Tongue (tissue), 2 donors: Measurements from ENCODE around the gene C15orf40. TPM values are rescaled to one million over a fixed set of nuclear protein-coding genes. Genes with fewer than 3 reads are reported as not detected.
"Not testable (repeated sequence)": the region's sequence is repeated elsewhere in the genome, so short reads cannot be mapped to it uniquely, and the experiment has no call there.

ENCODE experiments used
- DNase-seq: peaks from one replicate; pipeline ENCODE4 v3.0.0-alpha.2; 2015
- total RNA-seq: library from RNA; depleted of rRNA; stranded (reverse); fragments of >200 nt; gene quantifications from one replicate; pipeline ENCODE4 v1.2.3, GENCODE V29; 2014

The C15orf40 gene
- total RNA-seq, 1 donor from 2014 or later = 16.3 TPM

- peak; percentile 20 for DNase-seq
Measured at GRCh38 chr15:82951472-82952157, 59.8 kb downstream of the C15orf40 start.

GRCh38 chr15:82950746-82951370 lies 60.6 kb downstream of the C15orf40 start:
- DNase-seq = no peak

GRCh38 chr15:82950295-82950694 lies 61.1 kb downstream of the C15orf40 start:
- no peak for DNase-seq

- no peak for DNase-seq
Measured at GRCh38 chr15:82946155-82946701, 65.2 kb downstream of the C15orf40 start.

- no peak for DNase-seq
Measured at GRCh38 chr15:82945326-82945725, 66.1 kb downstream of the C15orf40 start.

- DNase-seq = no peak
Measured at GRCh38 chr15:82944821-82945220, 66.6 kb downstream of the C15orf40 start.

GRCh38 chr15:82944056-82944455 lies 67.4 kb downstream of the C15orf40 start:
- DNase-seq = no peak

- DNase-seq = no peak
Measured at GRCh38 chr15:82943176-82943575, 68.3 kb downstream of the C15orf40 start.

GRCh38 chr15:82942691-82943090 lies 68.7 kb downstream of the C15orf40 start:
- no peak for DNase-seq

GRCh38 chr15:82939678-82940077 lies 71.8 kb downstream of the C15orf40 start:
- DNase-seq = not testable (repeated sequence)

Other genes with a start within 250 kb of the C15orf40 start
- 58.6 TPM for gene FSD2, start 205.6 kb downstream of the C15orf40 start, total RNA-seq
- gene WHAMM, start 202.0 kb downstream of the C15orf40 start, total RNA-seq = 14.8 TPM
- 38.4 TPM for gene HOMER2, start 58.9 kb downstream of the C15orf40 start, total RNA-seq
- gene RAMAC, start 25.4 kb downstream of the C15orf40 start, total RNA-seq = 31.9 TPM
- gene BTBD1, start 55.6 kb upstream of the C15orf40 start, total RNA-seq = 228 TPM
- 6.3 TPM for gene TM6SF1, start 96.0 kb upstream of the C15orf40 start, total RNA-seq
- 49.6 TPM for gene HDGFL3, start 196.2 kb upstream of the C15orf40 start, total RNA-seq